Neural progenitor cell (in vitro differentiated cells): ENCODE measurements around the gene NXPE4. TPM values are rescaled to one million over a fixed set of nuclear protein-coding genes. Genes with fewer than 3 reads are reported as not detected.

Experiments
- DNase-seq: peaks from one replicate; pipeline ENCODE4 v3.0.0-alpha.2; 2016; ENCODE audit warnings: low spot score
- H2AFZ ChIP-seq: fragments of 200-600 bp; sonication (generic); replicated peaks from 2 replicates; pipeline ENCODE4 v1.6.1; 2016; ENCODE audit warnings: antibody characterized with exemption
- H3F3A ChIP-seq: fragments of 200-600 bp; sonication (generic); 2 replicates; pipeline ENCODE4 v1.6.1; 2016; ENCODE audit warnings: antibody characterized with exemption, low read depth
- H3K27ac ChIP-seq: fragments of 200-600 bp; sonication (generic); 2 replicates; pipeline ENCODE4 v1.5.1; 2016; ENCODE audit warnings: mild to moderate bottlenecking
- H3K27me3 ChIP-seq: fragments of 200-600 bp; sonication (generic); 2 replicates; pipeline ENCODE4 v1.6.1; 2016; ENCODE audit warnings: mild to moderate bottlenecking, moderate library complexity
- H3K36me3 ChIP-seq: fragments of 200-600 bp; sonication (generic); 2 replicates; pipeline ENCODE4 v1.5.1; 2016
- H3K4me1 ChIP-seq: fragments of 200-600 bp; sonication (generic); 2 replicates; pipeline ENCODE4 v1.6.1; 2016; ENCODE audit warnings: mixed run types
- H3K4me2 ChIP-seq: fragments of 200-600 bp; sonication (generic); 2 replicates; pipeline ENCODE4 v1.6.1; 2016
- H3K4me3 ChIP-seq: fragments of 200-600 bp; sonication (generic); 2 replicates; pipeline ENCODE4 v1.5.1; 2016
- H3K79me2 ChIP-seq: fragments of 200-600 bp; sonication (generic); 2 replicates; pipeline ENCODE4 v1.6.1; 2016; ENCODE audit warnings: low read depth
- H3K9ac ChIP-seq: fragments of 200-600 bp; sonication (generic); 2 replicates; pipeline ENCODE4 v1.6.1; 2016
- H3K9me3 ChIP-seq: fragments of 200-600 bp; sonication (generic); 2 replicates; pipeline ENCODE4 v1.5.1; 2016; ENCODE audit warnings: low read depth
- H4K20me1 ChIP-seq: fragments of 200-600 bp; sonication (generic); 2 replicates; pipeline ENCODE4 v1.6.1; 2016; ENCODE audit warnings: low read depth
- H3K27ac Mint-ChIP-seq: 3 replicates; pipeline ENCODE4 v1.8.0; 2021; ENCODE audit warnings: mixed read lengths
- H3K27me3 Mint-ChIP-seq: 2 replicates; pipeline ENCODE4 v1.8.0; 2022; ENCODE audit warnings: low read depth, mild to moderate bottlenecking, inconsistent platforms, moderate library complexity, mixed read lengths; ENCODE audit not compliant: insufficient read depth
- H3K36me3 Mint-ChIP-seq: 3 replicates; pipeline ENCODE4 v1.8.0; 2021; ENCODE audit warnings: mixed read lengths
- H3K4me1 Mint-ChIP-seq: 3 replicates; pipeline ENCODE4 v1.8.0; 2021; ENCODE audit warnings: mixed read lengths
- H3K4me3 Mint-ChIP-seq: 3 replicates; pipeline ENCODE4 v1.8.0; 2021; ENCODE audit warnings: mild to moderate bottlenecking, moderate library complexity, mixed read lengths
- H3K9me3 Mint-ChIP-seq: 3 replicates; pipeline ENCODE4 v1.8.0; 2020; ENCODE audit warnings: mixed read lengths
- CTCF ChIP-seq: fragments of 200-600 bp; sonication (generic); IDR thresholded peaks from 2 replicates; pipeline ENCODE4 v1.5.1; 2017; ENCODE audit warnings: antibody characterized with exemption, mild to moderate bottlenecking
- EZH2 ChIP-seq: fragments of 200-600 bp; sonication (generic); IDR thresholded peaks from 2 replicates; pipeline ENCODE4 v1.6.1; 2017; ENCODE audit warnings: antibody characterized with exemption, mild to moderate bottlenecking, moderate library complexity
- EZH2phosphoT487 ChIP-seq: fragments of 200-600 bp; sonication (generic); IDR thresholded peaks from 2 replicates; pipeline ENCODE4 v1.6.1; 2017; ENCODE audit warnings: antibody characterized with exemption
- total RNA-seq: library from RNA; depleted of rRNA; stranded (reverse); fragments of >200 nt; gene quantifications from 2 replicates; pipeline ENCODE4 v1.2.3, GENCODE V29; 2015; ENCODE audit warnings: low replicate concordance

Gene NXPE4
- total RNA-seq, 1 donor from 2014 or later = not detected

GRCh38 chr11:114586797-114587196 is 8.8 kb downstream of the NXPE4 start:
- Histone ChIP-seq H3K4me2 (no peak overlapping the region), H3K79me2 (no peaks in the 10 kb centered on the region), H2AFZ (no peak overlapping the region), H3K9me3 (peaks cover 13% of the 10 kb centered on the region), H3K4me1 (no peaks in the 10 kb centered on the region), H3K27me3 (no peaks in the 10 kb centered on the region), H3F3A (no peaks in the 10 kb centered on the region), H3K4me3 (no peak overlapping the region), H3K9ac (no peak overlapping the region), H3K27ac (no peak overlapping the region), H4K20me1 (no peaks in the 10 kb centered on the region), H3K36me3 (no peaks in the 10 kb centered on the region)
- Mint-ChIP-seq H3K4me3 (no peak overlapping the region), H3K27me3 (no peaks in the 10 kb centered on the region), H3K27ac (no peak overlapping the region), H3K36me3 (peaks cover 2% of the 10 kb centered on the region), H3K4me1 (no peaks in the 10 kb centered on the region), H3K9me3 (peaks cover 22% of the 10 kb centered on the region)
- DNase-seq = no peak
- no peak for TF ChIP-seq EZH2phosphoT487
- TF ChIP-seq EZH2 = no peak
- TF ChIP-seq CTCF = no peak

GRCh38 chr11:114571712-114572111 is 23.9 kb downstream of the NXPE4 start:
- no peak for DNase-seq
- Histone ChIP-seq H3K27ac (no peak overlapping the region), H4K20me1 (no peaks in the 10 kb centered on the region), H3K79me2 (no peaks in the 10 kb centered on the region), H3K4me2 (no peak overlapping the region), H3K4me3 (no peak overlapping the region), H3K4me1 (peaks cover 3% of the 10 kb centered on the region), H2AFZ (no peak overlapping the region), H3K27me3 (no peaks in the 10 kb centered on the region), H3F3A (peaks cover 2% of the 10 kb centered on the region), H3K9ac (no peak overlapping the region), H3K9me3 (peaks cover 5% of the 10 kb centered on the region), H3K36me3 (no peaks in the 10 kb centered on the region)
- Mint-ChIP-seq H3K36me3 (no peaks in the 10 kb centered on the region), H3K4me3 (no peak overlapping the region), H3K27me3 (peaks cover 2% of the 10 kb centered on the region), H3K4me1 (no peaks in the 10 kb centered on the region), H3K9me3 (no peaks in the 10 kb centered on the region), H3K27ac (no peak overlapping the region)
- TF ChIP-seq CTCF = no peak
- no peak for TF ChIP-seq EZH2
- TF ChIP-seq EZH2phosphoT487 = no peak

- TF ChIP-seq EZH2phosphoT487 (no peak), CTCF (no peak), EZH2 (no peak)
- H3K4me1 Mint-ChIP-seq = no peaks in the 10 kb centered on the region
- no peak overlapping the region for H3K27ac Mint-ChIP-seq
These were observed 25.8 kb downstream of the NXPE4 start for GRCh38 chr11:114569801-114570200.

More at GRCh38 chr11:114569801-114570200, 25.8 kb downstream of the NXPE4 start:
- no peak overlapping the region for H3K4me2 ChIP-seq
- H3K27ac ChIP-seq = no peak overlapping the region
- no peak overlapping the region for H3K4me3 ChIP-seq
- no peaks in the 10 kb centered on the region for H3K9me3 ChIP-seq
- no peaks in the 10 kb centered on the region for H3K79me2 ChIP-seq
- no peak overlapping the region for H3K4me3 Mint-ChIP-seq
- no peak overlapping the region for H3K9ac ChIP-seq
- no peak for DNase-seq
- H3K27me3 Mint-ChIP-seq = peaks cover 2% of the 10 kb centered on the region
- H3F3A ChIP-seq = peaks cover 11% of the 10 kb centered on the region
- no peaks in the 10 kb centered on the region for H3K9me3 Mint-ChIP-seq
- H3K36me3 ChIP-seq = no peaks in the 10 kb centered on the region
- no peak overlapping the region for H2AFZ ChIP-seq
- no peaks in the 10 kb centered on the region for H3K27me3 ChIP-seq
- no peaks in the 10 kb centered on the region for H3K36me3 Mint-ChIP-seq
- H4K20me1 ChIP-seq = no peaks in the 10 kb centered on the region
- H3K4me1 ChIP-seq = peaks cover 15% of the 10 kb centered on the region
